ENCODE results near the gene DLK1. TPM values are rescaled to one million over a fixed set of nuclear protein-coding genes. Genes with fewer than 3 reads are reported as not detected.

Gene DLK1
- total and polyA plus RNA-seq, 8 donors = 0.05 to 24.6 (median 3.5) TPM; not detected in 4

DNA sequence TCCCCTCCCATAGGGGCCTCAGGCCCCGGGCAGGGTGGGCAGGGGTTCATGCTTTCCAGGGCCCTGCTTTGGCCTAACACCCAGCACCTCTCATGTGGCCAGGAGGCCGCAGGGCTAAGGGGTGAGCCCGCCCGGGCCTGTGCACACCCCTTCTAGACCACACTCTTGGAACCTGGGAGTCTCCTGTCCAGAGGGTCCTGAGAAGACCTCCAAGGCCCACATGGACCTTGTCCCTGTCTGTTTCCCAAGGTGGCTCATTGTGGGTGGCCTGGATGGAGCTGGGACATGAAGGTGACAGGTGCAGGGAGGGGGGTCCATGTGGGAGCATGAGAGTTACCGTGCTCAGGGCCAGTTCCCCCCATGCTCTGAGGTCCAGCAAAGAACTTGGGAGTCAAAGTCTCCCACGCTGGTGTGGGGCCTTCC, 11.6 kb downstream of the DLK1 start:
- intact Hi-C loops (cut with DNase I; ENCODE audit: low total_unique reads) = no loop called here

DNA sequence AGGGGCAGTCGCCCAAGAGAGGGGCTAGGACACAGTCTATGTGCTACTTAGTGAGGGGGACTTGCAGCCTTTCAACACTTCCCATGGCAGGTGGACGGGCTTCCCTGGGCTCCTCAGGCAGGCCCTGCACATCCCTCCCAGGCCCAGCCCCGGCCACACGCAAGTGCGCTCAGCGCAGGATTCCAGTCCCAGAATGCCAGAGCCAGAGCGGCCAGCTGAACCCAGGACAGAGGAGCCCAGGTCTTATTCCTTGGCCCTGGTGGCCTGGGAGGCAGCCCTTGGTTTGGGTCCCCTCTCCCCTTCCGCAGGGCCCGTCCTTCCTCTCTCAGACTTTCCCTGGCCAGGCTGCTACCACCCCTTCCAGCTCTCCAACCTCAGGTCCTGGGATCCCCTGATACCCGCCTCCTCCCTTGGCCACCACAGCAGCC, 12.0 kb downstream of the DLK1 start:
- H3K4me1 ChIP-seq = no peaks in the 10 kb centered on the region
- H3K27ac ChIP-seq = no peak overlapping the region
- H3K27me3 ChIP-seq = peaks cover 0 to 28% (median 0%) of the 10 kb centered on the region in 3 donors
- TF ChIP-seq EP300 (IDR thresholded peaks at IDR 0.05) = no peak
- TF ChIP-seq, protein P1, sequence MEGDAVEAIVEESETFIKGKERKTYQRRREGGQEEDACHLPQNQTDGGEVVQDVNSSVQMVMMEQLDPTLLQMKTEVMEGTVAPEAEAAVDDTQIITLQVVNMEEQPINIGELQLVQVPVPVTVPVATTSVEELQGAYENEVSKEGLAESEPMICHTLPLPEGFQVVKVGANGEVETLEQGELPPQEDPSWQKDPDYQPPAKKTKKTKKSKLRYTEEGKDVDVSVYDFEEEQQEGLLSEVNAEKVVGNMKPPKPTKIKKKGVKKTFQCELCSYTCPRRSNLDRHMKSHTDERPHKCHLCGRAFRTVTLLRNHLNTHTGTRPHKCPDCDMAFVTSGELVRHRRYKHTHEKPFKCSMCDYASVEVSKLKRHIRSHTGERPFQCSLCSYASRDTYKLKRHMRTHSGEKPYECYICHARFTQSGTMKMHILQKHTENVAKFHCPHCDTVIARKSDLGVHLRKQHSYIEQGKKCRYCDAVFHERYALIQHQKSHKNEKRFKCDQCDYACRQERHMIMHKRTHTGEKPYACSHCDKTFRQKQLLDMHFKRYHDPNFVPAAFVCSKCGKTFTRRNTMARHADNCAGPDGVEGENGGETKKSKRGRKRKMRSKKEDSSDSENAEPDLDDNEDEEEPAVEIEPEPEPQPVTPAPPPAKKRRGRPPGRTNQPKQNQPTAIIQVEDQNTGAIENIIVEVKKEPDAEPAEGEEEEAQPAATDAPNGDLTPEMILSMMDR (IDR thresholded peaks at IDR 0.05) = no peak
- TF ChIP-seq POLR2A (IDR thresholded peaks at IDR 0.05) = no peak
- no peak for TF ChIP-seq POLR2AphosphoS5 (IDR thresholded peaks at IDR 0.05)
- DNase-seq = no peak
- intact Hi-C loops (cut with DNase I; ENCODE audit: low total_unique reads) = no loop called here
- 89 to 95% (median 92%) methylated on average over 6 to 10 of the region's 10 CpGs for WGBS, 5 donors
- no peaks in the 10 kb centered on the region for H3K36me3 ChIP-seq
- H3K4me3 ChIP-seq = no peak overlapping the region
- H3K9me3 ChIP-seq = peaks cover 0 to 10% (median 0%) of the 10 kb centered on the region in 4 donors

More for the DNA sequence above, 11.6 kb downstream of the DLK1 start:
- no peak for DNase-seq
- Histone ChIP-seq H3K27ac (no peak overlapping the region), H3K4me3 (no peak overlapping the region), H3K4me1 (no peaks in the 10 kb centered on the region), H3K27me3 (peaks cover 0 to 32% (median 0%) of the 10 kb centered on the region in 3 donors), H3K9me3 (peaks cover 0 to 10% (median 0%) of the 10 kb centered on the region in 4 donors), H3K36me3 (no peaks in the 10 kb centered on the region)
- TF ChIP-seq, protein P1 (IDR thresholded peaks at IDR 0.05) = no peak
- WGBS, 5 donors = 77 to 88% (median 86%) methylated on average over 4 to 6 of the region's 6 CpGs

DNA sequence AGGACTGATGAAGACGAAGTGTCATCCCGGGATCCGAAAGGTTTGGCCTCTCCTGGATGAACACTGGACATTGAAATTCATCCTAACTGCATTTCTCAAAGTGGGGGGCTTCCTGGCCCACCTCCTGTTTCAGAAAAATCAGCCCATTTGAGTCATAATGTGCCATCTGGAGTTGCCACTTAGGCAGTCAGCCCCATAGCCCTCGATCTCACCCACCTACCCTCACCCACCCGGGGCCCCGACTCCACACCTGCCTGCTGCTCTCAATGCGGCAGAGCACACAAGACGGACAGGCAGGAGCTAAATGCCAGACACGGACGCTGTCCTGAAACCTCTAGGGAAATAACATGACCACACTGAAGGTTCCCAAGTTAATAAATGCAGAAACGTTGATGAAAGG, 12.6 kb downstream of the DLK1 start:
- H3K27me3 ChIP-seq = peaks cover 0 to 23% (median 0%) of the 10 kb centered on the region in 3 donors
- no peaks in the 10 kb centered on the region for H3K36me3 ChIP-seq
- no peak for DNase-seq
- H3K4me3 ChIP-seq = no peak overlapping the region
- 74 to 85% (median 84%) methylated on average over 11 of the region's 11 CpGs for WGBS, 5 donors
- intact Hi-C loops (cut with DNase I; ENCODE audit: low total_unique reads) = no loop called here
- TF ChIP-seq EP300 (IDR thresholded peaks at IDR 0.05) (no peak), POLR2AphosphoS5 (IDR thresholded peaks at IDR 0.05) (no peak), POLR2A (IDR thresholded peaks at IDR 0.05) (no peak)
- TF ChIP-seq, protein P1 (IDR thresholded peaks at IDR 0.05) = no peak
- peaks cover 0 to 10% (median 0%) of the 10 kb centered on the region in 4 donors for H3K9me3 ChIP-seq
- no peaks in the 10 kb centered on the region for H3K4me1 ChIP-seq
- no peak overlapping the region for H3K27ac ChIP-seq

DNA sequence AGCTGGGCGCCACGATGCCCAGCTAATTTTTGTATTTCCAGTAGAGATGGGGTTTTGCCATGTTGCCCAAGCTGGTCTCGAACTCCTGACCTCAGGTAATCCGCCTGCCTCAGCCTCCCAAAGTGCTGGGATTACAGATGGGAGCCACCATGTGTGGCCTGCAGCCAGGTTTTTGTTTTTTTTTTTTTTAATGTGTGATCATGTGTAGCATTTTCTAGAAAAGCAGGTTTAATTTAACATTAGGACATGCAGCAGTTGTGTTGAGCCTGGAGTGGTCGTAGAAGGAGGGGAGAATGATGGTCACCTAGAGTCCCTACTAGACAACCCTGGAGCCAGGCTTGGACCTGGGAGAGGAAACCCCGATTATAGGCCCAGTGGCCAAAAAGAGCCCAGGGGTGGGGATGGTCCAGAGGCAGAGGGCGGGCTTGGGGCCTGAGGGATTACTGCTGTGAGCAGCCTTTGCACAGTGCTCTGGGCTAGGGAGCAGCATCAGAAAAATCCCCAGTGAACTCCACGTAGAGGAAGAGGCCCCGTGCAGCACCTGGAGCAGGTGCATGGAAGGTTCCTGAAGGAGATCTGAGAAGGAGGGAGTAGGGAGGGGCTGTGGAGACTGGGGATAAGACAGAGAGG, 13.6 kb downstream of the DLK1 start:
- H3K27ac ChIP-seq = no peak overlapping the region
- no peak for DNase-seq
- 73 to 78% (median 76%) methylated on average over 8 to 9 of the region's 9 CpGs for WGBS, 5 donors
- H3K4me1 ChIP-seq = no peaks in the 10 kb centered on the region
- intact Hi-C loops (cut with DNase I; ENCODE audit: low total_unique reads) = no loop called here
- H3K27me3 ChIP-seq = peaks cover 0 to 21% (median 0%) of the 10 kb centered on the region in 3 donors
- H3K9me3 ChIP-seq = peaks cover 0 to 10% (median 0%) of the 10 kb centered on the region in 4 donors
- H3K36me3 ChIP-seq = no peaks in the 10 kb centered on the region
- TF ChIP-seq POLR2AphosphoS5 (IDR thresholded peaks at IDR 0.05) (no peak), EP300 (IDR thresholded peaks at IDR 0.05) (no peak), POLR2A (IDR thresholded peaks at IDR 0.05) (no peak)
- TF ChIP-seq, protein P1 (IDR thresholded peaks at IDR 0.05) = no peak
- H3K4me3 ChIP-seq = no peak overlapping the region
